Stimulated activated naive B cell treated with anti-CD40 and anti-IgM and Interleukin-4, amounts not matched to agents 10 μg/mL and 1 μg/mL and 100 μg/mL, for 72 hours (primary cell): ENCODE results near the gene GPR42.
"Not testable (repeated sequence)": the region's sequence is repeated elsewhere in the genome, so short reads cannot be mapped to it uniquely, and the experiment has no call there.

Experiments used
- ATAC-seq, 2 donors: fragments of 150-1000 bp; cut with Tn5 transposase; replicated peaks; 2 replicates each; pipeline ENCODE4 v1.10.0; 2021; ENCODE audit warnings: moderate library complexity in 1 of 2
- DNase-seq: peaks from one replicate; pipeline ENCODE4 v3.0.0; 2021
- H3K27ac Mint-ChIP-seq: one replicate; pipeline ENCODE4 v1.8.0; 2022; ENCODE audit warnings: mild to moderate bottlenecking, mixed read lengths
- H3K27me3 Mint-ChIP-seq, 2 donors: one replicate each; pipeline ENCODE4 v1.8.0; 2022; ENCODE audit warnings: mixed read lengths in 2 of 2
- H3K36me3 Mint-ChIP-seq, 2 donors: one replicate each; pipeline ENCODE4 v1.8.0; 2022; ENCODE audit warnings: mixed read lengths in 2 of 2, mild to moderate bottlenecking in 1 of 2
- H3K4me1 Mint-ChIP-seq, 2 donors: one replicate each; pipeline ENCODE4 v1.8.0; 2022; ENCODE audit warnings: mixed read lengths in 2 of 2, mild to moderate bottlenecking in 1 of 2
- H3K4me3 Mint-ChIP-seq, 2 donors: one replicate each; pipeline ENCODE4 v1.8.0; 2022; ENCODE audit warnings: mild to moderate bottlenecking in 2 of 2, mixed read lengths in 2 of 2, moderate library complexity in 1 of 2
- H3K9me3 Mint-ChIP-seq, 2 donors: one replicate each; pipeline ENCODE4 v1.8.0; 2022; ENCODE audit warnings: mixed read lengths in 2 of 2, mild to moderate bottlenecking in 1 of 2

Gene GPR42

DNA sequence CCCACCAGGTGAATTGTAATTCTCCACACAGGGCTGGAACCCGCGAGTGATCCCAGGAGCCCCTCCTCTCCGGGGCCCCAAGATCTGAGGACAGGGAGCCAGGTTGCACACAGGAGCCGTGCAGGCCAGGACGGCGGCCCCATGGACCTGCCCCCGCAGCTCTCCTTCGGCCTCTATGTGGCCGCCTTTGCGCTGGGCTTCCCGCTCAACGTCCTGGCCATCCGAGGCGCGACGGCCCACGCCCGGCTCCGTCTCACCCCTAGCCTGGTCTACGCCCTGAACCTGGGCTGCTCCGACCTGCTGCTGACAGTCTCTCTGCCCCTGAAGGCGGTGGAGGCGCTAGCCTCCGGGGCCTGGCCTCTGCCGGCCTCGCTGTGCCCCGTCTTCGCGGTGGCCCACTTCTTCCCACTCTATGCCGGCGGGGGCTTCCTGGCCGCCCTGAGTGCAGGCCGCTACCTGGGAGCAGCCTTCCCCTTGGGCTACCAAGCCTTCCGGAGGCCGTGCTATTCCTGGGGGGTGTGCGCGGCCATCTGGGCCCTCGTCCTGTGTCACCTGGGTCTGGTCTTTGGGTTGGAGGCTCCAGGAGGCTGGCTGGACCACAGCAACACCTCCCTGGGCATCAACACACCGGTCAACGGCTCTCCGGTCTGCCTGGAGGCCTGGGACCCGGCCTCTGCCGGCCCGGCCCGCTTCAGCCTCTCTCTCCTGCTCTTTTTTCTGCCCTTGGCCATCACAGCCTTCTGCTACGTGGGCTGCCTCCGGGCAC, 19.3 kb upstream of the GPR42 start:
- DNase-seq (no peak), ATAC-seq (no peak)
- peaks cover 52 to 70% of the 10 kb centered on the region in 2 donors for H3K4me1 Mint-ChIP-seq
- H3K4me3 Mint-ChIP-seq, result peak overlapping the region in 1 of 2 donors; percentile 10
- peak overlapping the region; percentile 88 for H3K27ac Mint-ChIP-seq
- no peaks in the 10 kb centered on the region for H3K27me3 Mint-ChIP-seq
- no peaks in the 10 kb centered on the region for H3K9me3 Mint-ChIP-seq
- peaks cover 4 to 28% of the 10 kb centered on the region in 2 donors for H3K36me3 Mint-ChIP-seq

DNA sequence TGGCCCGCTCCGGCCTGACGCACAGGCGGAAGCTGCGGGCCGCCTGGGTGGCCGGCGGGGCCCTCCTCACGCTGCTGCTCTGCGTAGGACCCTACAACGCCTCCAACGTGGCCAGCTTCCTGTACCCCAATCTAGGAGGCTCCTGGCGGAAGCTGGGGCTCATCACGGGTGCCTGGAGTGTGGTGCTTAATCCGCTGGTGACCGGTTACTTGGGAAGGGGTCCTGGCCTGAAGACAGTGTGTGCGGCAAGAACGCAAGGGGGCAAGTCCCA, 18.8 kb upstream of the GPR42 start:
- Mint-ChIP-seq H3K4me3 (peak overlapping the region in 1 of 2 donors; percentile 10), H3K9me3 (no peaks in the 10 kb centered on the region), H3K4me1 (peaks cover 46 to 65% of the 10 kb centered on the region in 2 donors), H3K27ac (peak overlapping the region; percentile 88), H3K36me3 (peaks cover 0 to 23% of the 10 kb centered on the region in 2 donors), H3K27me3 (no peaks in the 10 kb centered on the region)
- no peak for ATAC-seq
- no peak for DNase-seq

DNA sequence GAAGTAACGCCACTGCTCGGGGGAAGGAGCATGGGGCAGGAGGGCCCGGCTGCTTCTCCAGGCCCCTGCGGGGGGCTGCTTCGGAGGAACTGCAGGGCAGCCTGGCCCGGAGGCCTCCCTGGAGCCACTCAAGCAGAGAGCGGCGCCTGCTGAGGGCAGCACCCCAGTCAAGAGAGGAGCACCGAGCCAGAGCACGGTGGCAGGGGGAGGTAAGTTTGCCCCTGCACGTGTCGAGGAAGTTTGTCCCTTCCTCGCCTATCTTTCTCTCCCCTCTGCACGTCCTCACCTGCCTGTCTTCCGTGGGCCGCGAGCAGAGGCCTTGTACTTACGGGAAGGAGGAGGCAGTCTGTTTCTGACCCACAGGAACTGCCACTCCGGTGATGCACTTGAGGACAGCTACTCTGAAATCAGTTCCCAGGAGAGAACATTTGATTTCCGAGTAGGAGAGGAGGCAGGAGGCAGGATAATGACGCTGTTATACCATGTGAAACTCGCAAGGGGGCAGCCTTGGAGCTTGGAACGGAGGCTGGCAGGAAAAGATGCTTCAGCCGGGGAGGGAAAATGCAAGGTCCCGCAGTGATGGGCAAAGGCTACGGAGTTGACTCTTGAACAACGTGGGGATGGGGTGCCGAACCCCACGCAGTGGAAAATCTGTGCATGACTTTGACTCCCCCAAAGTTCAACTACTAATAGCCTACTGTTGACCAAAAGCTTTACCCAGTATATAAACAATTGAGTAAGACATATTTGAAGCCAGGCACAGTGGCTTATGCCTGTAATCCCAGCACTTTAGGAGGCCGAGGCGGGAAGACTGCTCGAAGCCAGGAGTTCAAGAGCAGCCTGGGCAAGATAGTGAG, 18.2 kb upstream of the GPR42 start:
- Mint-ChIP-seq H3K4me1 (peaks cover 42 to 59% of the 10 kb centered on the region in 2 donors), H3K27me3 (no peaks in the 10 kb centered on the region), H3K9me3 (no peaks in the 10 kb centered on the region), H3K27ac (peak overlapping the region; percentile 88), H3K36me3 (peaks cover 0 to 19% of the 10 kb centered on the region in 2 donors), H3K4me3 (peak overlapping the region; percentile 45 to 49)
- peak; percentile 72 for DNase-seq
- peak; percentile 49 to 60 for ATAC-seq

DNA sequence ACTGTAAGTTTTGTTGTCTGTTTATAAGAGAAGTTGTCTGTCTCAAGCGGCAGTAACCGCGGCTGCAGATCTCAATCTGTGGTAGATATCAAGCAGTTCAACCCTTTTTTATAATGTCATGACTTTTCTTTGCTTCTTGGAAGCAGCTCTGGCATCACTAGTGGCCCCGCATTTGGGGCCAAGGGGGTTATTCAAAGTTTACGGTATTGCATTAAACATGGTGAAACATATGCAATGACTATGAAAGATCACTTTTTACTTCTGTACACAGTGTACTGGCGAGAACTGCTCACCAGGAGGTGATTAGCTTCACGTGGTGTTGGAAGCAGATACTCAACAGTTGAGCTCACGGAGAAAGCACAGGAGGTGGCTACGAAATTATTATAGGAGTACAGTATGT, 17.2 kb upstream of the GPR42 start:
- DNase-seq (no peak), ATAC-seq (no peak)
- H3K4me3 Mint-ChIP-seq, result no peak overlapping the region
- peaks cover 0 to 10% of the 10 kb centered on the region in 2 donors for H3K36me3 Mint-ChIP-seq
- H3K4me1 Mint-ChIP-seq, result peaks cover 39 to 56% of the 10 kb centered on the region in 2 donors
- peaks cover 6 to 8% of the 10 kb centered on the region in 2 donors for H3K27me3 Mint-ChIP-seq
- H3K9me3 Mint-ChIP-seq, result no peaks in the 10 kb centered on the region
- no peak overlapping the region for H3K27ac Mint-ChIP-seq

DNA sequence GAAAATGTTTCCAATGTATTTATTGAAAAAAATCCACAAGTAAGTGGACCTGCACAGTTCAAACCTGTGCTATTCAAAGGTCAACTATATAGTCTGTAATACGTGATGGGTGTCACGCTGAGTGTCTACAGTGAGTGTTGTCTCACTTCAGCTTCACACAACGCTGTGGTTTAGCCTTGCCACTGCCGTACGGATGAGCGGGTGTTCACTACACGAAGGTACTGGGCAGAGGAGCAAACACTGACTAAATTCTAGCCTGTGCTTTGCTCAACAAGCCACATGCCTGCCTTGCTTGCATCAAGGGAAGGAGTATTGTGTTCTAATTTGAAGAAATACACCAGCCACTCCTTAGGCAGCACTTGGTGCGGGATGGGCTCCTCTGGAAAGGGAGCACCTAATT, 16.0 kb upstream of the GPR42 start:
- no peaks in the 10 kb centered on the region for H3K9me3 Mint-ChIP-seq
- no peak overlapping the region for H3K4me3 Mint-ChIP-seq
- H3K4me1 Mint-ChIP-seq, result peaks cover 30 to 43% of the 10 kb centered on the region in 2 donors
- ATAC-seq (no peak), DNase-seq (no peak)
- no peaks in the 10 kb centered on the region for H3K36me3 Mint-ChIP-seq
- no peak overlapping the region for H3K27ac Mint-ChIP-seq
- H3K27me3 Mint-ChIP-seq, result peaks cover 6 to 8% of the 10 kb centered on the region in 2 donors

DNA sequence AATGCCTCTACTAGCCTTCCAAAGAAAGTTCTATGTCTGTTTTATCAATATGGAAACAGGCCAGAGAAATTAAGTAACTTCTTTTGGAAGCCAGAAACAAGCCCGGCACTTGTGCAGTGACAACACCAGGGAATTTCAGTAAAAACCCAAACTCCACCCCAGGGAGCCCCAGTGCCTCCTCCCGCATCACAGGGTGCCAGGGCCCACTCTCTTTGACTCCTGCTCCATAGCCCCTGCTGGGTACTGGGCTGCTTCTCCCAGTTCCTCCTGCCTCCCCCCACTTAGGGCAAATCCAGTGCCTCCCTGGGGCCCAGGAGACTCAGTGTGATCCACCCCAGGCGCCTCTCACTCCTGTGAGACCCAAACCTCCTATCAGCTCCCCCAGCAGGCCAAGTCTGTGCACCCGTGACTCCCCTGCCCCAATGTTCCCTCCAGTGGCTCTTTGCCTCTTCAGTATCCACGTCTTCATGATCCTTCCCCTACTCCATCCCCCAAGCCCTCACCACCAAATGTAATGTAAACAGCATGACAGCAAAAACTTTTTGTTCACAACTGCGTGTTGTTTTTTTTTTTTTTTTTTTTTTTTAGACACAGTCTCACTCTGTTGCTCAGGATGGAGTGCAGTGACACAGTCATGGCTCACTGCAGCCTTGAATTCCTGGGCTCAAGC, 14.9 kb upstream of the GPR42 start:
- no peak for ATAC-seq
- peaks cover 6 to 8% of the 10 kb centered on the region in 2 donors for H3K27me3 Mint-ChIP-seq

DNA sequence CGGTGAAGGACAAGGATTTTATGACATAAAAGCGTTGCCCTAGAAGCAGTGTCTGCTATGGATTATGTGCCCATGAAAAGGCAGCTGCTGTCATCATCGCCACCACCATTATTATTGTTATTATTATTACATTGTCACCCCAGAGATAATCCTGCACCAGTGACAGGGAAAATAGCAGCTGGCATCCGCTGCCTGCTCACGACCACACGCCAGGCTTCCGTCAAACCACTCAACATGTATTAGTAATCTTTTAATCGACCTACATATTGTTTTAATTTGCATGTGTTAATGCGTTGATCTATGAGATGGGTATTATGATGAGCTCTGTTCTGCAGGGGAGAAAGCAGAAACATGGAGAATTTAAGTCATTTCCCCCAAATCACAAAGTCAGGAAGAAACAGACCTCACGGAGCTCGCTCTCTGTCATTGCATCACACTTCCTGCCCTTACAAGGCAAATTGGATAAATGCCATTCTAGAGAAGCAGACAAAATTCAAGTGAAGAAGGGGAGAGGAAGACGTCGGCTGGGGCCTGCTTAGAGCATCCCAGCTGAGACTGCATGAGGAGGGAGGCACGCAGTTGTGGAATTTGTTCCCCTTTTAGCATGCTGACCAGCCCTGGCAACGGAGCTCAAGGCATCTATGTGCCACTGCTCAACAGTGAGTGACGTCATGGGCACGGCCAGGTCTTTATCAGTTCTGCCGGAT, 12.8 kb upstream of the GPR42 start, which contains the start of gene FFAR3:
TSS of gene FFAR3 (plus strand) at position 594 of the 707 bp plus-strand sequence. CDS start 431 bp downstream, outside the sequence.
- H3K27me3 Mint-ChIP-seq, result peaks cover 19 to 29% of the 10 kb centered on the region in 2 donors
- H3K4me3 Mint-ChIP-seq, result no peak within 1 kb of the TSS
- no peaks in the 10 kb centered on the region for H3K9me3 Mint-ChIP-seq
- H3K27ac Mint-ChIP-seq, result no peak within 1 kb of the TSS
- ATAC-seq (no peak), DNase-seq (no peak)
- H3K4me1 Mint-ChIP-seq, result peaks cover 13 to 24% of the 10 kb centered on the region in 2 donors
- no peaks in the 10 kb centered on the region for H3K36me3 Mint-ChIP-seq

More for the DNA sequence above, 14.9 kb upstream of the GPR42 start:
- H3K36me3 Mint-ChIP-seq, result no peaks in the 10 kb centered on the region
- H3K27ac Mint-ChIP-seq, result no peak overlapping the region
- H3K4me1 Mint-ChIP-seq, result peaks cover 21 to 33% of the 10 kb centered on the region in 2 donors
- no peak for DNase-seq
- no peaks in the 10 kb centered on the region for H3K9me3 Mint-ChIP-seq
- H3K4me3 Mint-ChIP-seq, result no peak overlapping the region

DNA sequence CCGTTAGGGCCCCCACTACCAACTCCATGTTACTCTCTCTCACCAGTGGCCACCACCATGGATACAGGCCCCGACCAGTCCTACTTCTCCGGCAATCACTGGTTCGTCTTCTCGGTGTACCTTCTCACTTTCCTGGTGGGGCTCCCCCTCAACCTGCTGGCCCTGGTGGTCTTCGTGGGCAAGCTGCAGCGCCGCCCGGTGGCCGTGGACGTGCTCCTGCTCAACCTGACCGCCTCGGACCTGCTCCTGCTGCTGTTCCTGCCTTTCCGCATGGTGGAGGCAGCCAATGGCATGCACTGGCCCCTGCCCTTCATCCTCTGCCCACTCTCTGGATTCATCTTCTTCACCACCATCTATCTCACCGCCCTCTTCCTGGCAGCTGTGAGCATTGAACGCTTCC, 12.0 kb upstream of the GPR42 start:
- H3K36me3 Mint-ChIP-seq, DNase-seq, H3K27ac Mint-ChIP-seq, H3K4me3 Mint-ChIP-seq, ATAC-seq, H3K9me3 Mint-ChIP-seq: not testable (repeated sequence)
- H3K27me3 Mint-ChIP-seq, result peaks cover 19 to 32% of the 10 kb centered on the region in 2 donors
- peaks cover 13 to 23% of the 10 kb centered on the region in 2 donors for H3K4me1 Mint-ChIP-seq

DNA sequence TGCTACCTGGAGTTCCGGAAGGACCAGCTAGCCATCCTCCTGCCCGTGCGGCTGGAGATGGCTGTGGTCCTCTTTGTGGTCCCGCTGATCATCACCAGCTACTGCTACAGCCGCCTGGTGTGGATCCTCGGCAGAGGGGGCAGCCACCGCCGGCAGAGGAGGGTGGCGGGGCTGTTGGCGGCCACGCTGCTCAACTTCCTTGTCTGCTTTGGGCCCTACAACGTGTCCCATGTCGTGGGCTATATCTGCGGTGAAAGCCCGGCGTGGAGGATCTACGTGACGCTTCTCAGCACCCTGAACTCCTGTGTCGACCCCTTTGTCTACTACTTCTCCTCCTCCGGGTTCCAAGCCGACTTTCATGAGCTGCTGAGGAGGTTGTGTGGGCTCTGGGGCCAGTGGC, 11.5 kb upstream of the GPR42 start:
- H3K27ac Mint-ChIP-seq, H3K4me3 Mint-ChIP-seq, H3K9me3 Mint-ChIP-seq, DNase-seq, ATAC-seq, H3K36me3 Mint-ChIP-seq: not testable (repeated sequence)
- Mint-ChIP-seq H3K4me1 (peaks cover 13 to 23% of the 10 kb centered on the region in 2 donors), H3K27me3 (peaks cover 19 to 32% of the 10 kb centered on the region in 2 donors)

DNA sequence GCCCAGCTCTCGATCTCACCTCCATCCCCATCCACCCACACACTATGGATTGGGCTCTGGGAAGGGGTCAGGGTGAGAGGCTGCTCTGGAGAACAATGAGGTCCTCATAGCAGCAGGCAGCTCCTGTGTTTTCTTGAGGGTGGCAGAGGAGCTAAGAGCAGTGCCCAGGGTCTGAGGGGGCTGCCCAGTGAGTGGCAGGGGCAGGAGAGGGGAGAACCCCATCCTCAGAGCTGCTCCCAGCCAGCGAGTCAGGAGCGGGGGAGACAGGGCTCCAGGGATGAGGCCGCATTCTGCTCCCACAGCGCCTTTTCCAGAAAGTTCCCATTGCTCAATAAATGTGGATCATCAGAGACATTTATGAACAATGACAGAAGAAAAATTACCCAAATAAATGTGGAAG, 10.8 kb upstream of the GPR42 start:
- not testable (repeated sequence) for H3K36me3 Mint-ChIP-seq

DNA sequence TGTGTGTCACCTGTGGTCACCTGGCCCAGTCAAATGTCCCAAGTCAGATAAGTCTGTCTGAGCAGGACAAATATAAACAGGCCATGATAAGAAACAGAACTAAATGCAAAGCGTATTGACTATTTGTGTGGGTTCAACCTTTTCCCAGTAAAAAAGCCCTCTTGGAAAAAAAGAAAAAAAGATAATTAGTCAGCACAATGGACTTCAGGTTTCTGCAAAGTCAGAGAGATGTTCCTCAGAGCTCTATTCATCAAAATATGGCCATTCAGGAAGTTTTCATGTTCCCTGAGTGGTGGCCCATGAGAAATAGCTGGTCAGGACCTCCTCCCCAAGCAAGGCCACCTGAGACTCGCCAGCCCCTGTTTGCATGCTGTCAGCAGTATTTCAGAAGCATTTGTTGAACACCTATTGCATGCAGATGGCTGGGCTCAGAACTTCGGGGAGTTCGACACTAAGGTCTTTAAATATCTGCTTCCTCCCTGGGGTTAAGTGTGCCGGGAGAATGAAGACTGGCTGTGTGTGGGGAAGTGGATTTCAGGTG, 9.9 kb upstream of the GPR42 start:
- no peak overlapping the region for H3K4me3 Mint-ChIP-seq
- H3K27me3 Mint-ChIP-seq, result peaks cover 22 to 43% of the 10 kb centered on the region in 2 donors
- ATAC-seq, result no peak
- peaks cover 11 to 20% of the 10 kb centered on the region in 2 donors for H3K4me1 Mint-ChIP-seq
- no peaks in the 10 kb centered on the region for H3K9me3 Mint-ChIP-seq
- H3K27ac Mint-ChIP-seq, result peak overlapping the region; percentile 4
- DNase-seq, result no peak
- H3K36me3 Mint-ChIP-seq, result no peaks in the 10 kb centered on the region

More for the DNA sequence above, 10.8 kb upstream of the GPR42 start:
- not testable (repeated sequence) for H3K27ac Mint-ChIP-seq, DNase-seq, H3K9me3 Mint-ChIP-seq, H3K4me3 Mint-ChIP-seq, ATAC-seq
- Mint-ChIP-seq H3K27me3 (peaks cover 19 to 39% of the 10 kb centered on the region in 2 donors), H3K4me1 (peaks cover 13 to 23% of the 10 kb centered on the region in 2 donors)

DNA sequence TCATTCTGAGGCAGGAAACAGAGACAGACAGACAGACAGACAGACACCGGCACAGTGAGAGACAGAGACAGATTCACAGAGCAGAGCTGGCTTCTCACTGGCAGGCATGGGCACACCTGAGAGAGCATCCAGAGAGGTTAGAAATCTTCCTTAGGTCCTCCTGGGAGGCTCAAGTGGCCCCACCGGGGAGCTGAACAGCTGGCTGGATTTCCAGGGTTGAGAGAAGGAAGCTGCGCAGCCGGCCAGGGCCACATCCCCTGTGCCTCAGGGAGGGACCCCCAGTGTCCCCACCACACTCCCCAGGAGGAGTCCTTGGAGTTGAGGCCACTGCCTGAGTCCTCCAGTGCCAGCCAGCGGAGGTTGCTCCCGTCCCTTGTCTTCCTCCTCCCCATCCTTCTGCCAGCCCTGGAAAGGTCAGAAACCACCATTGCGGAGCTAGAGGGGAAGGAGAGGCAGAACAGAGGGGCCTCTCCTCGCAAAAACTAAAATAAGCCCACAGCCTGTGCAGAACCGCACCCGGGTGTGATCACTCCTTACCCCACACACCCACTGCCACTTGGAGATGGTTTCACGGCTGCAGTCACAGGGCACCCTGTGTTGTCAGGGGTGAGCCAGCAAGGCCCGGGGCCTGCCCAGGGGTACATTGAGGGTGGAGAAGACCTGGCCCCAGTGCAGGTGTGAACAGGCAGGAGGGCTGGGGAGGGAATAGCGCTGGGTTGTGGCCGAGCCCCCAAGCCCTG, 8.4 kb upstream of the GPR42 start:
- Mint-ChIP-seq H3K27ac (no peak overlapping the region), H3K4me1 (peaks cover 7 to 18% of the 10 kb centered on the region in 2 donors), H3K36me3 (no peaks in the 10 kb centered on the region), H3K4me3 (no peak overlapping the region), H3K27me3 (peaks cover 26 to 52% of the 10 kb centered on the region in 2 donors), H3K9me3 (no peaks in the 10 kb centered on the region)
- ATAC-seq (no peak), DNase-seq (no peak)

DNA sequence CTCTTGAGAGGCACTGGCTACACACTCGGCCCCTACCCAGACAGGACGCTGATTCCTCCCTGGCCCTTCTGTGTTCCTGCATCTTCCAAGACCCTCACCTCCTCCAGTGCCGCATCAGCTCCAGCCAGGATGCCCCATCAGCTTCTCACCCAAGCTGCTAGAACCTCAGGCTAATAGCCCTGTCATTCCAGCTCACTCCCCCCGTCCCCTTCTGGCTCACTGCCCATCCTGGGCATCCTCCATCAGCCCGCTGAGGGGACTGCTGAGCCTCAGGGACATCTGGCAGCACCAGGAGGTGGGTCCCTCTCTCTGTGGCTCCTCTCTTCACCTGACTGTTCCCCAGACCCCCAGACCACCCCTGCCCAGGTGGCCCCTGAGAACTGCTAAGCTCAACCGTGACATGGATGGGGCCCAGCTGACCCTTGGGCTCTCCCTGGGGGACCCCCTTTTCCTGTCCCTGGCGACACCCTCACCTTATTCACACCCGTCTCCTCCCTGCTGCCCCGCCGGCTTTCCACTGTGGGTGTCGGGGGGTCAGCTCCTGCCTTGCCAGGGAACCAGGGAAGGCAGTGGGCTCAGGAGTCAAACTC, 7.8 kb upstream of the GPR42 start:
- no peak overlapping the region for H3K27ac Mint-ChIP-seq
- H3K4me1 Mint-ChIP-seq, result peaks cover 5 to 18% of the 10 kb centered on the region in 2 donors
- ATAC-seq (no peak), DNase-seq (no peak)
- no peaks in the 10 kb centered on the region for H3K9me3 Mint-ChIP-seq
- no peaks in the 10 kb centered on the region for H3K36me3 Mint-ChIP-seq
- H3K4me3 Mint-ChIP-seq, result no peak overlapping the region
- H3K27me3 Mint-ChIP-seq, result peaks cover 25 to 49% of the 10 kb centered on the region in 2 donors
